RWPE2 (cell line): ENCODE data around the gene IGFBP5.

ENCODE experiments used
- ATAC-seq: fragments of 200-7000 bp; cut with Tn5 transposase; 3 replicates; pipeline ENCODE4 v1.9.1; 2021; ENCODE audit warnings: low read depth
- DNase-seq: peaks from one replicate; pipeline ENCODE4 v3.0.0-alpha.2; 2020; ENCODE audit warnings: low spot score
- H3K27ac ChIP-seq: fragments of 450-650 bp; 2 replicates; pipeline ENCODE4 v1.5.1; 2017; ENCODE audit warnings: mild to moderate bottlenecking; ENCODE audit not compliant: poor library complexity, severe bottlenecking
- H3K27me3 ChIP-seq: fragments of 250-450 bp; sonication (Bioruptor Pico); 2 replicates; pipeline ENCODE4 v1.5.1; 2021; ENCODE audit warnings: mild to moderate bottlenecking, moderate library complexity; ENCODE audit not compliant: insufficient read depth, poor library complexity, severe bottlenecking
- H3K36me3 ChIP-seq: fragments of 250-450 bp; sonication (Bioruptor Pico); 2 replicates; pipeline ENCODE4 v1.5.1; 2020; ENCODE audit warnings: low read depth, mild to moderate bottlenecking, moderate library complexity
- H3K4me1 ChIP-seq: fragments of 250-450 bp; sonication (Bioruptor Pico); 2 replicates; pipeline ENCODE4 v1.5.1; 2021; ENCODE audit warnings: mild to moderate bottlenecking, moderate library complexity; ENCODE audit not compliant: insufficient read depth, poor library complexity, severe bottlenecking
- H3K4me3 ChIP-seq: fragments of 250-450 bp; sonication (Bioruptor Pico); 2 replicates; pipeline ENCODE4 v1.5.1; 2021; ENCODE audit warnings: mild to moderate bottlenecking, moderate library complexity; ENCODE audit not compliant: severe bottlenecking
- H3K9me3 ChIP-seq: fragments of 250-450 bp; sonication (Bioruptor Pico); 2 replicates; pipeline ENCODE4 v1.5.1; 2021; ENCODE audit warnings: mild to moderate bottlenecking, moderate library complexity; ENCODE audit not compliant: severe bottlenecking
- TF ChIP-seq, protein P1 (sequence below): fragments of 450-650 bp; IDR thresholded peaks from one replicate; pipeline ENCODE4 v1.5.1; 2017; ENCODE audit warnings: mild to moderate bottlenecking, moderate library complexity; ENCODE audit not compliant: poor library complexity, severe bottlenecking

Gene IGFBP5

DNA sequence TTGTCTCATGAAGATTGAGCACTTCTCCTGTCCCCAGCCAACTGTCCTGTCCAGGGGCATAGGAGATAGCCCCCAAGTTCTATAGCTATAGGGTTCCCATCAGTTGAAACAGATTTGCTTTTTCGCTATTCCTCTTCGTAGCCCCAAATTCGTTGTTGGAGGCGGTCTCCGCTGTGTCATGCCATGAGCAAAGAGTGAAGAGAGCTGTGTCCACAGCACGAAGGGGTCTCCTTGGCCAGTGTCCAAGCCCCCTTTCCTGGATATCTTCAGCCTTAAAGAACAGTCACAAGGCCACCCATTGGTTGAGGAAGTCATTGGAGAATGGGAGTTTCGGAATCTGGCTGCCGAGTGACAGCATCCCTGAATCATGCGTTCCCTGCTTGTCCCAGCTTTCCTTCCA lies 21.0 kb downstream of the IGFBP5 start:
- TF ChIP-seq, protein P1, sequence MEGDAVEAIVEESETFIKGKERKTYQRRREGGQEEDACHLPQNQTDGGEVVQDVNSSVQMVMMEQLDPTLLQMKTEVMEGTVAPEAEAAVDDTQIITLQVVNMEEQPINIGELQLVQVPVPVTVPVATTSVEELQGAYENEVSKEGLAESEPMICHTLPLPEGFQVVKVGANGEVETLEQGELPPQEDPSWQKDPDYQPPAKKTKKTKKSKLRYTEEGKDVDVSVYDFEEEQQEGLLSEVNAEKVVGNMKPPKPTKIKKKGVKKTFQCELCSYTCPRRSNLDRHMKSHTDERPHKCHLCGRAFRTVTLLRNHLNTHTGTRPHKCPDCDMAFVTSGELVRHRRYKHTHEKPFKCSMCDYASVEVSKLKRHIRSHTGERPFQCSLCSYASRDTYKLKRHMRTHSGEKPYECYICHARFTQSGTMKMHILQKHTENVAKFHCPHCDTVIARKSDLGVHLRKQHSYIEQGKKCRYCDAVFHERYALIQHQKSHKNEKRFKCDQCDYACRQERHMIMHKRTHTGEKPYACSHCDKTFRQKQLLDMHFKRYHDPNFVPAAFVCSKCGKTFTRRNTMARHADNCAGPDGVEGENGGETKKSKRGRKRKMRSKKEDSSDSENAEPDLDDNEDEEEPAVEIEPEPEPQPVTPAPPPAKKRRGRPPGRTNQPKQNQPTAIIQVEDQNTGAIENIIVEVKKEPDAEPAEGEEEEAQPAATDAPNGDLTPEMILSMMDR: no peak
- Histone ChIP-seq H3K4me3 (no peak overlapping the region), H3K9me3 (no peaks in the 10 kb centered on the region), H3K27ac (no peak overlapping the region), H3K27me3 (no peaks in the 10 kb centered on the region), H3K4me1 (no peaks in the 10 kb centered on the region), H3K36me3 (no peaks in the 10 kb centered on the region)
- DNase-seq (no peak), ATAC-seq (no peak)

DNA sequence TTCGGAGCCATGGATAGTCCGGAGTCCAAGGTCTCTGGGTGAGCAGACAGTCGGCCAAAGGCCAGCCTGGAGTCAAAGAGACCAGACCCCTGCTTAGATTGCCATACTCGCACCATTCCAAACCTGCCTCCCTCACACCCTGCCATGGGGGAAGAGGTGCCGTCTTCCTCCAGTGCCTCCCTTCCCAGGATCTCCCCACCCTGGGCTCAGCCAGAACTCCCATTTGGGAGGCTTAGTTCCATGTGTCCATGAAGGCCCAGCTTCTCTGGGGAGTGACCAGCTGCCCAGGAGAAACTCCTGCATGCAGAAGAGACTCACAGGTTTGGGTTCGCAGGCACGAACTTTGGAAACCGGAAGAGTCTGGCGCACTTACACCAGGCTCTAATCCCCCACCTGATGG lies 21.7 kb downstream of the IGFBP5 start:
- H3K4me1 ChIP-seq: no peaks in the 10 kb centered on the region
- ATAC-seq: no peak
- no peak overlapping the region for H3K27ac ChIP-seq
- TF ChIP-seq, protein P1: no peak
- no peaks in the 10 kb centered on the region for H3K27me3 ChIP-seq
- H3K4me3 ChIP-seq: no peak overlapping the region
- DNase-seq: no peak
- no peaks in the 10 kb centered on the region for H3K36me3 ChIP-seq
- H3K9me3 ChIP-seq: no peaks in the 10 kb centered on the region

DNA sequence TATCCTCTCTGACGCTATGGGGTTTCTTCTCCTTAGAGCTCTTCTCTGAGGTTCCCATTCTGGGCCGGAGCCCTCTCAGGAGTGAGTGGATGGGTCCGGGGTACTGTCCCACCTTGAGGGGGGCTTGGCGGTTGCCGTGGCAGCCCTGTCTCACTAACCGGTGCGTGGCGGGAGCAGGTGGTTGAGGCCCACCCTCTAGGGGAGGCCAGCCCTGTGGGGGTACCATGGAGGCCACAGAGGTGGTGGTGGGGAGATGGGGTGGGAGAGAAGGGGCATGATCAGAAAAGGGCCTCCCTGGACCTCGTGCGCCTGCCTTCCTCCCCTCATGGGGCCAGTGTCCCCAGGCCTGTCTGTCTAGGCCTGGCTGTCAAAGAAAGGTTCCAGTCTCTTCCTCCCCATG lies 22.3 kb downstream of the IGFBP5 start:
- Histone ChIP-seq H3K9me3 (no peaks in the 10 kb centered on the region), H3K4me3 (no peak overlapping the region), H3K27me3 (no peaks in the 10 kb centered on the region), H3K36me3 (no peaks in the 10 kb centered on the region), H3K4me1 (no peaks in the 10 kb centered on the region), H3K27ac (no peak overlapping the region)
- no peak for ATAC-seq
- no peak for DNase-seq
- TF ChIP-seq, protein P1: no peak

DNA sequence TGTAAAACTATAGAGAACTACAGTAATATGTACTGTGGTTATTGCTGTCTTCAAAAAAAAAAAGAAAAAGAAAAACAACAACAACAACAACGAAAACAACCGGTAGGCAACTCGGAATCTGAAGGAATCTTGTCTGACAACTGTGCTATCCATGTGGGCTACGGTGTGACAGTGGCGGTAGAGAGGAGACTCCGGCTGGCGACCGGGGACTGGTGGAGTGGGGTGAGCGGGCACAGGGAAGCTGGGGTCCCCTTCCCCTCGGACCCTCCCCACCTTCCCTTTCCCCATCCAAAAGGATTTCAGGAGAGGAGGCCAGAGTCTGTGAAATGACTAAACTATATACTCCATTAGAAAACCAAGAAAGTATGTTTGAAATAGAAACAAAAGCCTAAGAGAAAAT lies 22.9 kb downstream of the IGFBP5 start:
- Histone ChIP-seq H3K27ac (no peak overlapping the region), H3K27me3 (no peaks in the 10 kb centered on the region)
- DNase-seq: no peak

DNA sequence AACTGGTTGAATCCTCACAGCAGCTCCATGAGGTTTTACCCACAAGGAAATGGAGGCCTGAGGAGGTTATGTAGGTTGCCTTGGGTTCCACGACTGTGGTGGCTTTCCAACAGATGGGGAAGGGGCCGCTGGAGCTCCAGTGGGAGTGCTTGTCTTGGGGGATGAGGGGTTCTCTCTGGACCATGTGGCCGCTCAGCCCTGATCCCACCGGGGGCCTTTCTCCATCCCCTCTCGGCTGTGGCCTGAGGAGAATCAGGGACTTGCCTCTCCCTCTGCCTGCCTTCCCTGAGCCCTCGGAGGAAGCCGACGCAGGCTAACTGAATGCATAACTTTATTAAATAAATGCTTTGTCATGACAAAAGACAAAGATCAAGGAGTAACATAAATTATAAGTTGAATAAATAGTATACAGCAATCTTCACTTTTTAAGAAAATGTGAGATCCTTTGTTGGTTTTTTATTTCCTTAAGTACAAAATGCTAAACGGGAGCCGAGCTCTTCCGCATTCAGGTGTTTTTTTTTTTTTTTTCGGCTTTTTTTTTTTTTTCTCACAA lies 23.5 kb downstream of the IGFBP5 start:
- no peaks in the 10 kb centered on the region for H3K36me3 ChIP-seq
- TF ChIP-seq, protein P1: no peak
- no peaks in the 10 kb centered on the region for H3K4me1 ChIP-seq
- H3K4me3 ChIP-seq: no peak overlapping the region
- no peak overlapping the region for H3K27ac ChIP-seq
- H3K27me3 ChIP-seq: no peaks in the 10 kb centered on the region
- H3K9me3 ChIP-seq: no peaks in the 10 kb centered on the region
- DNase-seq (no peak), ATAC-seq (no peak)

More for the DNA sequence above, 22.9 kb downstream of the IGFBP5 start:
- Histone ChIP-seq H3K4me3 (no peak overlapping the region), H3K4me1 (no peaks in the 10 kb centered on the region), H3K36me3 (no peaks in the 10 kb centered on the region), H3K9me3 (no peaks in the 10 kb centered on the region)
- TF ChIP-seq, protein P1: no peak
- no peak for ATAC-seq
